Measurements from ENCODE around the gene RGS7. TPM values are rescaled to one million over a fixed set of nuclear protein-coding genes. Genes with fewer than 3 reads are reported as not detected.

Gene RGS7
- total RNA-seq, 2 experiments from 2014 or later, result not detected

DNA sequence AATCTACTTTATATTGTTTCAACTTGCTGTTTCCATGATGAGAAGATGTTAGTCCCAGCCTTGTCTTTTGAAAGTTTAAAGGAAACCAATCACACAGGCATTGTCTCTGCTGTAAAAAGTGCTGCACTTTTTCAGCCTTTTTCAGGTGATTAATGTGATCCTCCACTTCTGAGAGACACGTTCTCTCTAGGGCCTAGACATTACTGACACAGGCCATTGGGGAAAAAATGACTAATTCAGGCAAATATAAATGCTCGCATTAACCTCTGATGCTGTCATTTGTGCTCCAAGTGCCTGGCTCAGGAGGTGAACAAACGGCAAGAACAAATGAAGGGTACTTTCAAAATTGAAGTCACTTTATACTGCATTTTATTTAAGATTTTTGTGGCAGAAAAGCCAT, 32.4 kb upstream of the RGS7 start:
- Histone ChIP-seq H3K9me3 (ENCODE audit: control insufficient read depth in 1 of 2, insufficient read depth in 1 of 2, low read length in 2 of 2) (no peaks in the 10 kb centered on the region), H3K4me1 (ENCODE audit: insufficient read depth, low read length) (no peaks in the 10 kb centered on the region), H3K4me3 (ENCODE audit: low read length) (no peak overlapping the region), H3K36me3 (ENCODE audit: insufficient read depth, low read length) (no peaks in the 10 kb centered on the region), H3K27me3 (ENCODE audit: control insufficient read depth in 1 of 2, insufficient read depth in 2 of 2, low read length in 2 of 2) (no peaks in the 10 kb centered on the region), H3K27ac (ENCODE audit: low read depth in 1 of 2, low read length in 2 of 2) (no peak overlapping the region)
- no peaks in the 10 kb centered on the region for H3K9me3 Mint-ChIP-seq
- ChIA-PET CTCF (no interaction called here), POLR2A (no interaction called here)
- ATAC-seq (ENCODE audit: poor library complexity) (no peak), DNase-seq (no peak)
- no peak for TF ChIP-seq CTCF (IDR thresholded peaks at IDR 0.05)
- H3K36me3 Mint-ChIP-seq (ENCODE audit: low read depth), result no peaks in the 10 kb centered on the region
- intact Hi-C loops (cut with DNase I, micrococcal nuclease), result no loop called here
- H3K4me3 Mint-ChIP-seq, result no peak overlapping the region
- H3K27ac Mint-ChIP-seq, result no peak overlapping the region
- no peaks in the 10 kb centered on the region for H3K4me1 Mint-ChIP-seq (ENCODE audit: low read depth)
- peaks cover 5% of the 10 kb centered on the region for H3K27me3 Mint-ChIP-seq

GRCh38 chr1:241387216-241387615, 30.2 kb upstream of the RGS7 start:
- no peaks in the 10 kb centered on the region for H3K4me1 Mint-ChIP-seq (ENCODE audit: low read depth)
- DNase-seq, result no peak
- no peaks in the 10 kb centered on the region for H3K27me3 ChIP-seq (ENCODE audit: control insufficient read depth in 1 of 2, insufficient read depth in 2 of 2, low read length in 2 of 2)
- H3K9me3 ChIP-seq (ENCODE audit: control insufficient read depth in 1 of 2, insufficient read depth in 1 of 2, low read length in 2 of 2), result peaks cover 0 to 5% of the 10 kb centered on the region in 2 experiments
- H3K36me3 Mint-ChIP-seq (ENCODE audit: low read depth), result no peaks in the 10 kb centered on the region
- H3K36me3 ChIP-seq (ENCODE audit: insufficient read depth, low read length), result no peaks in the 10 kb centered on the region
- H3K4me3 Mint-ChIP-seq, result no peak overlapping the region
- no peak overlapping the region for H3K27ac Mint-ChIP-seq
- H3K27ac ChIP-seq (ENCODE audit: low read depth in 1 of 2, low read length in 2 of 2), result no peak overlapping the region
- no peak for ATAC-seq (ENCODE audit: poor library complexity)
- peaks cover 4% of the 10 kb centered on the region for H3K27me3 Mint-ChIP-seq
- CTCF ChIA-PET, result no interaction called here
- no peaks in the 10 kb centered on the region for H3K9me3 Mint-ChIP-seq
- no peak overlapping the region for H3K4me3 ChIP-seq (ENCODE audit: low read length)
- TF ChIP-seq CTCF (IDR thresholded peaks at IDR 0.05), result no peak
- POLR2A ChIA-PET, result no interaction called here
- intact Hi-C loops (cut with DNase I, micrococcal nuclease), result no loop called here
- no peaks in the 10 kb centered on the region for H3K4me1 ChIP-seq (ENCODE audit: insufficient read depth, low read length)

DNA sequence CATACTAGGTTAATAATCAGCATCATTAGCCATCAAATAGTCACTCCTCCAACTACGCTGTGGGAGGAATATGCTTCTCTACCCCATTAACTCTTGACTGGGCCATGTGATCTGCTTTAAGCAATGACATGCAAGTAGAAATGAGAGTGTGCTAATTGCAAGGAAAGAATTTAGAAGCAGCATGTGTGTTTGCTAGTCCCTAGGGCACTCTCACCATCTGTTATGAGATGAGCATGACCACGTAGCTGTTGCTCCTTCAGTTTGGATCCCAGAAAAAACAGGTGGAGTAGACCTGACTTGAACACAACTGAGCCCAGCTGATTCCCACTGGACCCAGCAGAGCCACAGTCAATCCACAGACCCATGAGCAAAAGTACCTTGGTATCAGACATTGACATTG, 19.7 kb upstream of the RGS7 start:
- intact Hi-C loops (cut with DNase I, micrococcal nuclease), result no loop called here
- no peak for TF ChIP-seq CTCF (IDR thresholded peaks at IDR 0.05)
- Mint-ChIP-seq H3K36me3 (ENCODE audit: low read depth) (no peaks in the 10 kb centered on the region), H3K27ac (no peak overlapping the region), H3K9me3 (peaks cover 4% of the 10 kb centered on the region), H3K27me3 (no peaks in the 10 kb centered on the region), H3K4me3 (no peak overlapping the region), H3K4me1 (ENCODE audit: low read depth) (no peaks in the 10 kb centered on the region)
- ATAC-seq (ENCODE audit: poor library complexity), result no peak
- POLR2A ChIA-PET, result no interaction called here
- H3K9me3 ChIP-seq (ENCODE audit: control insufficient read depth in 1 of 2, insufficient read depth in 1 of 2, low read length in 2 of 2), result peaks cover 0 to 3% of the 10 kb centered on the region in 2 experiments
- no peaks in the 10 kb centered on the region for H3K27me3 ChIP-seq (ENCODE audit: control insufficient read depth in 1 of 2, insufficient read depth in 2 of 2, low read length in 2 of 2)
- no peak overlapping the region for H3K27ac ChIP-seq (ENCODE audit: low read depth in 1 of 2, low read length in 2 of 2)
- H3K4me1 ChIP-seq (ENCODE audit: insufficient read depth, low read length), result no peaks in the 10 kb centered on the region
- H3K4me3 ChIP-seq (ENCODE audit: low read length), result no peak overlapping the region
- no peaks in the 10 kb centered on the region for H3K36me3 ChIP-seq (ENCODE audit: insufficient read depth, low read length)
- no peak for DNase-seq
- CTCF ChIA-PET, result no interaction called here
